HepG2 (cell line): Measurements from ENCODE around the gene ZNF384. TPM values are rescaled to one million over a fixed set of nuclear protein-coding genes. Genes with fewer than 3 reads are reported as not detected.

Experiments
- SAFB2 ChIP-seq: sonication (generic); formaldehyde crosslinking; IDR thresholded peaks from 2 replicates; pipeline ENCODE4 v1.5.1; 2020; ENCODE audit warnings: missing genetic modification reagents, low read depth, mild to moderate bottlenecking, borderline replicate concordance
- ZNF407 ChIP-seq: sonication (generic); formaldehyde crosslinking; IDR thresholded peaks from one replicate; pipeline ENCODE4 v1.5.1; 2020; ENCODE audit warnings: mild to moderate bottlenecking, missing genetic modification reagents; ENCODE audit errors: not compliant biosample characterization
- ZNF414 ChIP-seq: sonication (generic); formaldehyde crosslinking; IDR thresholded peaks from 2 replicates; pipeline ENCODE4 v1.5.0; 2020; ENCODE audit warnings: missing genetic modification reagents
- polyA plus RNA-seq, 8 experiments: library from polyadenylated mRNA; depleted of rRNA in 3 of 8; stranded (reverse) in 7 of 8; unstranded in 1 of 8; fragments of >200 nt; fragmentation: Illumina TruSeq in 4 of 8; extraction: Trizol in 4 of 8; gene quantifications; 2 replicates each; pipeline versions ENCODE4 v1.2.1 to v1.2.3, GENCODE V29; 2011 to 2016; ENCODE audit warnings: low read depth in 4 of 8, missing spikeins in 1 of 8, mixed read lengths in 1 of 8; ENCODE audit not compliant: insufficient read depth in 1 of 8
- total RNA-seq, 5 experiments: library from RNA; depleted of rRNA; stranded (reverse); fragments of >200 nt; fragmentation: Illumina TruSeq; extraction: Trizol; gene quantifications; 2 replicates each; pipeline ENCODE4 v1.2.3, GENCODE V29; 2016; ENCODE audit warnings: low read depth in 1 of 5

Gene ZNF384
- total and polyA plus RNA-seq, 2 of the 13 experiments (the other 11 are each of a cell fraction or from before 2014, with no cell fraction given) = 23.6 to 55.3 TPM

GRCh38 chr12:6627616-6628015, 61.6 kb downstream of the ZNF384 start (continued):
- TF ChIP-seq ZNF407 (CRISPR knock-in tag) (no peak), SAFB2 (no peak), ZNF414 (CRISPR knock-in tag) (no peak)
